DMS79 (cell line): ENCODE results near the gene BCL7C.

Experiments used
- DNase-seq: peaks from one replicate; lab custom pipeline; 2025; lab: John Stamatoyannopoulos, UW

BCL7C gene

GRCh38 chr16:30922420-30922959, 28.6 kb upstream of the BCL7C start:
- peak; percentile 99 for DNase-seq

- DNase-seq = peak; percentile 90
Observed at GRCh38 chr16:30921748-30922419, 28.0 kb upstream of the BCL7C start.

GRCh38 chr16:30921459-30921747, 27.5 kb upstream of the BCL7C start:
- no peak for DNase-seq

GRCh38 chr16:30920891-30921290, 27.0 kb upstream of the BCL7C start:
- DNase-seq = no peak

GRCh38 chr16:30918614-30919013, 24.7 kb upstream of the BCL7C start:
- no peak for DNase-seq

- no peak for DNase-seq
Observed at GRCh38 chr16:30914830-30915229, 21.0 kb upstream of the BCL7C start.

GRCh38 chr16:30912794-30913412, 19.0 kb upstream of the BCL7C start:
- no peak for DNase-seq

- DNase-seq = no peak
Observed at GRCh38 chr16:30910427-30911029, 16.7 kb upstream of the BCL7C start.

GRCh38 chr16:30907064-30907463, 13.2 kb upstream of the BCL7C start:
- no peak for DNase-seq

- no peak for DNase-seq
Observed at GRCh38 chr16:30904114-30904780, 10.4 kb upstream of the BCL7C start.

GRCh38 chr16:30903596-30903995, 9.7 kb upstream of the BCL7C start:
- no peak for DNase-seq

- no peak for DNase-seq
Observed at GRCh38 chr16:30903002-30903401, 9.1 kb upstream of the BCL7C start.

GRCh38 chr16:30902029-30902972, 8.4 kb upstream of the BCL7C start:
- DNase-seq = no peak

GRCh38 chr16:30901201-30902028, 7.5 kb upstream of the BCL7C start:
- no peak for DNase-seq

GRCh38 chr16:30900588-30900987, 6.7 kb upstream of the BCL7C start:
- no peak for DNase-seq

GRCh38 chr16:30899794-30900193, 5.9 kb upstream of the BCL7C start:
- no peak for DNase-seq

- DNase-seq = no peak
Observed at GRCh38 chr16:30896889-30897733, 3.2 kb upstream of the BCL7C start.

GRCh38 chr16:30896261-30896888, 2.5 kb upstream of the BCL7C start, which contains the start of gene CTF1:
Gene CTF1, plus strand, starts transcription at chr16:30896614. Its CDS starts 30 bp downstream, at chr16:30896644.
- DNase-seq = no peak

- DNase-seq = no peak
Observed at GRCh38 chr16:30895627-30896260, 1.9 kb upstream of the BCL7C start.
